HG03342 (cell line): ENCODE measurements around the gene CASP6.
A peak's percentile ranks its signal among the peaks of the same experiment; 100 is the strongest.

Source experiments
- ATAC-seq: cut with Tn5 transposase; IDR thresholded peaks from one replicate; pipeline ENCODE4 v1.9.1; 2021; ENCODE audit warnings: mild to moderate bottlenecking, moderate library complexity; ENCODE audit not compliant: unreplicated experiment

Gene CASP6

GRCh38 chr4:109702950-109703663 is at the start of gene CASP6:
TSS of gene CASP6 (minus strand) at chr4:109703445. CDS start at chr4:109703395, 50 bp downstream.
- ATAC-seq: peak; percentile 82

GRCh38 chr4:109752525-109752924 is 49.3 kb upstream of the CASP6 start:
- no peak for ATAC-seq

- ATAC-seq: no peak
Observed at GRCh38 chr4:109751852-109752251, 48.6 kb upstream of the CASP6 start.

- no peak for ATAC-seq
Observed at GRCh38 chr4:109750652-109751244, 47.5 kb upstream of the CASP6 start.

GRCh38 chr4:109749388-109750082 is 46.3 kb upstream of the CASP6 start:
- no peak for ATAC-seq

GRCh38 chr4:109748114-109748513 is 44.9 kb upstream of the CASP6 start:
- ATAC-seq: no peak

GRCh38 chr4:109746728-109747127 is 43.5 kb upstream of the CASP6 start:
- no peak for ATAC-seq

GRCh38 chr4:109745830-109746229 is 42.6 kb upstream of the CASP6 start:
- ATAC-seq: no peak

- ATAC-seq: no peak
Observed at GRCh38 chr4:109739547-109739946, 36.3 kb upstream of the CASP6 start.

GRCh38 chr4:109738104-109738872 is 35.0 kb upstream of the CASP6 start:
- ATAC-seq: no peak

- ATAC-seq: no peak
Observed at GRCh38 chr4:109735566-109736365, 32.5 kb upstream of the CASP6 start.

- no peak for ATAC-seq
Observed at GRCh38 chr4:109733728-109734127, 30.5 kb upstream of the CASP6 start.

GRCh38 chr4:109730619-109731545 is 27.6 kb upstream of the CASP6 start:
- no peak for ATAC-seq

GRCh38 chr4:109729718-109730618 is 26.7 kb upstream of the CASP6 start, which contains the start of gene PLA2G12A:
TSS of gene PLA2G12A (minus strand) at chr4:109730070. CDS start at chr4:109729809, 261 bp downstream.
- peak; percentile 80 for ATAC-seq

- ATAC-seq: no peak
Observed at GRCh38 chr4:109729117-109729717, 26.0 kb upstream of the CASP6 start.

GRCh38 chr4:109728385-109728784 is 25.1 kb upstream of the CASP6 start:
- ATAC-seq: no peak

- no peak for ATAC-seq
Observed at GRCh38 chr4:109723110-109723509, 19.9 kb upstream of the CASP6 start.

GRCh38 chr4:109722357-109722756 is 19.1 kb upstream of the CASP6 start:
- no peak for ATAC-seq
